ENCODE data around the gene CERK.
"Not testable (repeated sequence)": the region's sequence is repeated elsewhere in the genome, so short reads cannot be mapped to it uniquely, and the experiment has no call there.

CERK gene

GRCh38 chr22:46650078-46650810, 87.8 kb downstream of the CERK start:
- no peak overlapping the region for H3K4me3 ChIP-seq (ENCODE audit: low read depth, low read length)

DNA sequence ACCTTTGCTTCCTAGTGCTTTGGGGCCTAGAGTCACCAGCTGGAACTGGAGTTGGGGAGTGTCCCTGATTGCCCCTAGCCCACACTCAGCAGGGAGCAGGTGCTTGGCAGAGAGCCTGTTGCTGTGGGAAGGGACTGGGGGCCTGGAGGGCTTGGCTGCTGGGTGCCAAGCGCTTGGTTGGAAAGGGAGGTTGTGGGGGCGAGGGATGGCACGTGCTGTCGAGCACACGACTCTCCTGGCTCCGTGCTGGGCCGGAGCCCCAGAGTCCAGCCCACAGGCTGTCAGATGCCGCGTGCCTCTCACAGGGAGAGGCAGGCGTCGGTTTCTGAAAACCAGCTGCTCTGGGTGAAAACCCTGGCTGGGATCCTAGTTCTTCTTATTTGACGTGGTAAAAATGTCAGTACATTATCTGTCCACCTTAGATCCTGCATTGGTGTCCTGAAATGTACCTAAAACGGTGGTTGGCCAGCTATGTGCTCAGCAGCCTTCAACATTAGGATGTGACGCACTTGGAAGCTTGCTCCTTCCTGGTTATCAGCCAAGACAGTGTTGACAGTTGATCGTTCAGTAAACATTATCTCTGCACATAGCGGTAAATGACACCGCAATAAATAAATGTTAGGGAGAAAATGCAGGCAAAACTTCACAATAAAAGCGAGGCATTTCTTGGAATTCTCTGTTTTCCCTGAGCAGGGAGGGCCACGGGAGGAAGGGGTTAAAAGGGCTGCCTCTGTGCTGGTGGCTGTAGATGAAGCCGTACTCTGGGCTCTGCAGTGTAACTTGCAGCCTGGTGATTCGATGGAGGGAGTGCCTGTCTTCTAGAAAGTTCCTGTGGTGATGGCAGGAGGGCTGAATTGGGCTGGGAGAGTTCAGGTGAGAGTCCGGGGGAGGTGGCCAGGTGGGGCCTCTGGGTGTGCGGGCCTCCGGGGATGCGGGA, 88.6 kb downstream of the CERK start:
- no peak overlapping the region for H3K4me3 ChIP-seq (ENCODE audit: low read depth, low read length)

DNA sequence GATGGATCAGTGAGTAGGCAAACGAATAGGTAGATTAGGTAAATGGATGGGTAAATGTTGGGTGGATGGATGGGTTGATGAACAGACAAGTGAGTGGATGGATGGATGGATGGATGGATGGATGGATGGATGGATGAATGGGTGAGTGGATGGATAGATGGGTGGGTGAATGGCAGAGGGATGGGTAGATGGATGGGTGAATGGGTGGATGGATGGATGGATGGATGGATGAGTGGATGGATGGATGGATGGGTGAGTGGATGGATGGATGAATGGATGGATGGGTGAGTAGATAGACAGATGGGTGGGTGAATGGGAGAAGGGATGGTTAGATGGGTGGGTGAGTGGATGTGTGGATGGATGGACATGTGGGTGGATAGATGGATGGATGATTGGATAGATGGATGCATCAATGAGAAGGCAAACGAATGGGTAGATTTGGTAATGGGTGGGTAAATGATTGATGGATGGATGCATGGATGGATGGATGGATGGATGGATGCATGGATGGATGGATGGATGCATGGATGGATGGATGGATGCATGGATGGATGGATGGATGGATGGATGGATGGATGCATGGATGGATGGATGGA, 89.7 kb downstream of the CERK start:
- not testable (repeated sequence) for H3K4me3 ChIP-seq (ENCODE audit: low read depth, low read length)

GRCh38 chr22:46646531-46647215, 91.4 kb downstream of the CERK start:
- H3K4me3 ChIP-seq (ENCODE audit: low read depth, low read length): no peak overlapping the region

GRCh38 chr22:46642840-46643480, 95.1 kb downstream of the CERK start:
- H3K4me3 ChIP-seq (ENCODE audit: low read depth, low read length): not testable (repeated sequence)

DNA sequence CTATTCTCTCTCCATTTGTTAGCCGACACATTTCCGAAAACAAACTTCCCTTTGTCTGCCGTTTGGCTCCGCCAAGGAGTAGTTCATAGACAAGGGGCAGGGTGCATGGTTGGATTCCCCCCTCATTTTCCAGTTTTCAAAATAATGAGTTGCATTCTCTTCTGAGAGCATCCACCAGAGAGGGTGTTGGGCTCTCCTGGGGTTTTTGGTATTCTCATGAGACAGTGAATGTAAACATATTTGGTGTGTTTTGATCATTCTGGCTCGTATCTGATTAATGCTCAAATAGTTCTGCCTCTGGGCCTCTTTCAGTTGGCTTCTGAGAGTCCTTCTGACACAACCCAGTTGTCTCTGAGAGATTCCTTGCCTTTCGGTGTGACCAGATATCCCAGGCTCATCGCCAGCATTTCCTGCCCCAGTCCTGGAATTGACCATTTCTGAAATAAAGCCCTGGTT, 96.2 kb downstream of the CERK start:
- H3K4me3 ChIP-seq (ENCODE audit: low read depth, low read length): no peak overlapping the region

- no peak overlapping the region for H3K4me3 ChIP-seq (ENCODE audit: low read depth, low read length)
Measured at GRCh38 chr22:46640293-46641055, 97.6 kb downstream of the CERK start.

- H3K4me3 ChIP-seq (ENCODE audit: low read depth, low read length): no peak overlapping the region
Measured at GRCh38 chr22:46639843-46640242, 98.2 kb downstream of the CERK start.

GRCh38 chr22:46638601-46639431, 99.2 kb downstream of the CERK start:
- H3K4me3 ChIP-seq (ENCODE audit: low read depth, low read length): no peak overlapping the region

DNA sequence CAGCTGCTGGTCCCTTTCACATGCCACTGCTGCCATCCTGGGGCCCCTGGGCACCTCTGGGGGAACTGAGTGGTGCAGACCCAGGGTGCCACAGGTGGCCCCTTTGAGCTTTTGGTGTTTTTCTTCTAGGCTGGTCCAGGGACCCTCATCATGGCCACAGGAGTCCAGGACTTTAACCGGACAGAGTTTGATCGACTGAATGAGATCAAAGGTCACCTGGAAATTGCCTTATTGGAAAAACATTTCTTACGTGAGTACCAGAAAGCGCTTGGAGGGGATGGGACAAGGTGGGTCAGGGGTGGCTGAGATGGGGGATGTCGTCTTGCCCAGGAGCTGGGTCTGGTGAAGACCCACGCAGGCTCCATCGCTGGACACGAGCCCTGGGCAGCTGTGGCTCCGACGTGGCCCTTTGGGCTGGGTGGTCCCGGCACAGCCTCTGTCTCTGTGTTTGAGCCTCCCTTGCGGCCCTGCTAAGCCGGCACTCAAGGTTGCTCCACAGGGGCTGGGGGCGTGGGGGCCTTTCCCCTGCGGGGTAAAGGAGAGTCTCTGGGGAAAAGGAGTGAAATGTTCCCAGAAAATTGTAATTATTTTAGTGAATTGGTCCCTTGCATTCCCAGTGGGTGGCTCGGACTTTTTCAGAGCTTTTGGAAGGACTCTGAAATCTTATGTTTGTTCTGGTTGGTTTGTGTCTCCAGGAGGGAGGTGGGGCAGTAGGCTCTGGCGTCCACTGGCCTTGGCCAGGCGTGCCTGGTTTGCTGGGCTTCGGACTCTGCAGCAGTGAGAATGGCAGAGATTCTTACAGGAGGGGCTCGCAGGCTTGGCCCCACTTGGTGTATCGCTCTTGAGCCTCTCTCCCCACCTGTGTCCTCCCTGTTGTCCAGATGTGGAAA, 100.1 kb downstream of the CERK start:
- H3K4me3 ChIP-seq (ENCODE audit: low read depth, low read length): no peak overlapping the region

DNA sequence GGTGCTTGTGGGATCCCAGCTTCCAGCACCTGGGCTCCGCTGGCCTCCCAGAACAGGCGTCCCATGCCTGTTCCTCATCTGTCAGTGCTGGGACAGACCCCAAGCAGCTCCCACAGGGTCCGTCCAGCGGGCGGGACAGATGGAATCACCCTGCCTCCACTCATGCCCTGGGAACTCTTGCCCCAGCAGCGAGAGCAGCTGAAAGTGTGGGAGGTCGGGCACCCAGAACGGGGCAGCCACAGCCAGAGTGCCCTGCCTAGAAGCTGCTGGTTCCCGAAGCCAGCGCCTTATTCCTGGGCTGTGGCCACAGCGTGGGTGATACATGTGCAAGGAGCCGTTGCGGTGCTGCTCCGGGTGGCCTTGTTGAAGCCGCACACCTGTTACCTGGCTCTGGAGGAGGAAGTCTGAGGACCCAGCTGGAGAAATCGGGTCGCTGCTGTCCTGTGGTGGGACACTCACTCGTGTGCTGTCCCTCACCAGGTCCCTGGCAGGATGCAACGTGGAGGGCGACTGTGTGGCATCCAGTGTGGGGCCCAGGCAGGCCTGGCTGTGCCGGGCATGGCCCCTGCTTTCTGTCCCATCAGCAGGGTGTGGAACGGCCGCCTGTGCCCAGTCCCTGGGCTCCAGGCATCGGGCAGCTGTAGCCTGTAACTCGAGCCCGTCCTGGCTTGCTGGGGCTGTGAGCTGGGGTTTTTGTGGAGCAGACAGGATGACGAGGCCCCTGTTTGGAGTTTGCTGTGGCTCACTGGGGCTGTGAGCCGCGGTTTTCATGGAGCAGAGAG, 101.6 kb downstream of the CERK start:
- no peak overlapping the region for H3K4me3 ChIP-seq (ENCODE audit: low read depth, low read length)

GRCh38 chr22:46635756-46636155, 102.3 kb downstream of the CERK start:
- H3K4me3 ChIP-seq (ENCODE audit: low read depth, low read length): no peak overlapping the region

GRCh38 chr22:46634973-46635685, 102.9 kb downstream of the CERK start:
- not testable (repeated sequence) for H3K4me3 ChIP-seq (ENCODE audit: low read depth, low read length)

All from iPS-11a (cell line).